ENCODE measurements around the gene WASHC4. TPM values are rescaled to one million over a fixed set of nuclear protein-coding genes. Genes with fewer than 3 reads are reported as not detected.

WASHC4 gene
- total RNA-seq, 1 experiment from 2014 or later = 46.9 TPM

- no peak overlapping the region for H3K4me3 ChIP-seq (ENCODE audit: low read length)
- H3K4me2 ChIP-seq (ENCODE audit: low read length) = no peak overlapping the region
- no peaks in the 10 kb centered on the region for H4K20me1 ChIP-seq (ENCODE audit: low read length)
- H3K9ac ChIP-seq (ENCODE audit: low read length) = no peak overlapping the region
- intact Hi-C loops (cut with micrococcal nuclease) = loop anchor here (5.0 to 10.0 kb wide), 5 partner anchors 225 to 1225 kb away; partner anchors contain the start of genes TDG and TXNRD1
- H3K36me3 ChIP-seq (ENCODE audit: low read depth, low read length) = no peaks in the 10 kb centered on the region
- CTCF ChIA-PET = interaction anchor here (0.8 kb wide), 1 partner anchor 112 kb away, joined by 5 read pairs; no protein-coding TSS in a partner anchor
- no peaks in the 10 kb centered on the region for H3K9me3 ChIP-seq (ENCODE audit: low read length)
- H3K9me2 ChIP-seq (replicated peaks; ENCODE audit: low read length) = no peaks in the 10 kb centered on the region
- H3K4me1 ChIP-seq (ENCODE audit: insufficient read depth, low read length) = peaks cover 17% of the 10 kb centered on the region
- H3K27ac ChIP-seq (ENCODE audit: low read length) = no peak overlapping the region
- H3K79me2 ChIP-seq (ENCODE audit: low read length) = peaks cover under 1% of the 10 kb centered on the region; the same call in 1 of the 2 replicates
- no peaks in the 10 kb centered on the region for H3F3A ChIP-seq (ENCODE audit: low read length, unreplicated experiment)
- DNase-seq = no peak
- BruUV-seq (replicated peaks) = no TSS peak
- no peak for ATAC-seq
- no peak for TF ChIP-seq EZH2phosphoT487 (IDR thresholded peaks at IDR 0.05; ENCODE audit: borderline replicate concordance, low read length)
- TF ChIP-seq, protein P1, sequence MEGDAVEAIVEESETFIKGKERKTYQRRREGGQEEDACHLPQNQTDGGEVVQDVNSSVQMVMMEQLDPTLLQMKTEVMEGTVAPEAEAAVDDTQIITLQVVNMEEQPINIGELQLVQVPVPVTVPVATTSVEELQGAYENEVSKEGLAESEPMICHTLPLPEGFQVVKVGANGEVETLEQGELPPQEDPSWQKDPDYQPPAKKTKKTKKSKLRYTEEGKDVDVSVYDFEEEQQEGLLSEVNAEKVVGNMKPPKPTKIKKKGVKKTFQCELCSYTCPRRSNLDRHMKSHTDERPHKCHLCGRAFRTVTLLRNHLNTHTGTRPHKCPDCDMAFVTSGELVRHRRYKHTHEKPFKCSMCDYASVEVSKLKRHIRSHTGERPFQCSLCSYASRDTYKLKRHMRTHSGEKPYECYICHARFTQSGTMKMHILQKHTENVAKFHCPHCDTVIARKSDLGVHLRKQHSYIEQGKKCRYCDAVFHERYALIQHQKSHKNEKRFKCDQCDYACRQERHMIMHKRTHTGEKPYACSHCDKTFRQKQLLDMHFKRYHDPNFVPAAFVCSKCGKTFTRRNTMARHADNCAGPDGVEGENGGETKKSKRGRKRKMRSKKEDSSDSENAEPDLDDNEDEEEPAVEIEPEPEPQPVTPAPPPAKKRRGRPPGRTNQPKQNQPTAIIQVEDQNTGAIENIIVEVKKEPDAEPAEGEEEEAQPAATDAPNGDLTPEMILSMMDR (conservative IDR thresholded peaks at IDR 0.05; ENCODE audit: low read depth, low read length) = no peak
- no peak for TF ChIP-seq EZH2 (IDR thresholded peaks at IDR 0.05; ENCODE audit: low read length, unreplicated experiment)
- no peak overlapping the region for H2AFZ ChIP-seq (ENCODE audit: low read length)
- H3K27me3 ChIP-seq (ENCODE audit: low read length) = no peaks in the 10 kb centered on the region
- POLR2A ChIA-PET (ENCODE audit: unreplicated experiment) = no interaction called here
These were observed 4.9 kb upstream of the WASHC4 start for GRCh38 chr12:105102673-105103072.

DNA sequence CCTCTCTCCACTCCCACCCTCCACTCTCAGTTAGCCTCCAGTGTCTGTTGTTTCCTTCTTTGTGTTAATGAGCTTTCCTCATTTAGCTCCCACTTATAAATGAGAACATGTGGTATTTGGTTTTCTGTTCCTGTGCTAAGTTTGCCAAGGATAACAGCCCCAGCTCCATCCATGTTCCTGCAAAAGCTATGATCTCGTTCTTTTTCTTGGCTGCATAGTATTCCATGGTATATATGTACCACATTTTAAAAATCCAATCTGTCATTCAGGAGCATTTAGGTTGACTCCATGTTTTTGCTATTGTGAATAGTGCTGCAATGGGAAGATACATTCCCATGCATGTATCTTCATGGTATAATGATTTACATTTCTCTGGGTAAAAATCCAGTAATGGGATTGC, 2.8 kb upstream of the WASHC4 start:
- Histone ChIP-seq H3K4me3 (ENCODE audit: low read length) (no peak overlapping the region), H3K27ac (ENCODE audit: low read length) (no peak overlapping the region), H3K9me2 (replicated peaks; ENCODE audit: low read length) (no peaks in the 10 kb centered on the region), H2AFZ (ENCODE audit: low read length) (no peak overlapping the region), H3K9ac (ENCODE audit: low read length) (no peak overlapping the region), H3K4me1 (ENCODE audit: insufficient read depth, low read length) (peaks cover 27% of the 10 kb centered on the region), H3K4me2 (ENCODE audit: low read length) (no peak overlapping the region), H4K20me1 (ENCODE audit: low read length) (peaks cover 5% of the 10 kb centered on the region; the same call in 1 of the 2 replicates), H3F3A (ENCODE audit: low read length, unreplicated experiment) (no peaks in the 10 kb centered on the region), H3K9me3 (ENCODE audit: low read length) (no peaks in the 10 kb centered on the region), H3K36me3 (ENCODE audit: low read depth, low read length) (no peaks in the 10 kb centered on the region), H3K79me2 (ENCODE audit: low read length) (peaks cover 21% of the 10 kb centered on the region), H3K27me3 (ENCODE audit: low read length) (no peaks in the 10 kb centered on the region)
- intact Hi-C loops (cut with micrococcal nuclease) = loop anchor here (5.0 to 10.0 kb wide), 6 partner anchors 227 to 1227 kb away; partner anchors contain the start of genes TDG and TXNRD1
- CTCF ChIA-PET = no interaction called here
- DNase-seq (no peak), ATAC-seq (no peak)
- TF ChIP-seq, protein P1 (conservative IDR thresholded peaks at IDR 0.05; ENCODE audit: low read depth, low read length) = no peak
- TF ChIP-seq EZH2 (IDR thresholded peaks at IDR 0.05; ENCODE audit: low read length, unreplicated experiment) (no peak), EZH2phosphoT487 (IDR thresholded peaks at IDR 0.05; ENCODE audit: borderline replicate concordance, low read length) (no peak)
- no TSS peak for BruUV-seq (replicated peaks)
- POLR2A ChIA-PET (ENCODE audit: unreplicated experiment) = interaction anchor here (0.7 kb wide), 1 partner anchor 1195 kb away, joined by 3 read pairs; no protein-coding TSS in a partner anchor

DNA sequence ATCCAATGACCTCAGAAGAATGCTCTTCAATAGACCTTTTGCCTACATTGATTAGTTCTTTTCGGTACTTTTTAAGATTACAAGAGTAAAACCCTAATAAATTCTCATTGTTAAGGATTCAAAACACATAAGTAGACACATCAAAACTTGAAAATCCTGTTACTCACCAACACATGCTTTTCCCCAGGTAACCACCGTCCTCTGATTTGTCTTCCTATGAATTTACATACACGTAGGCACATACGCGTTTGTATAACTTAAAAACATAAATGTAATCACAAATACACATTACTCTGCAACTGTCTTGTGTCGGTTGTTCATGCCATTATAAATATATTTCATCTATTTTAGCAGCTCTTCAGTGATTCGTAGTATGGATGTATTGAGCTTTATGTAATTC, 910 bp upstream of the WASHC4 start:
- ATAC-seq = no peak
- peak overlapping the region; percentile 89 for H3K4me2 ChIP-seq (ENCODE audit: low read length)

More for the DNA sequence above, 910 bp upstream of the WASHC4 start:
- DNase-seq = peak; percentile 54
- H3F3A ChIP-seq (ENCODE audit: low read length, unreplicated experiment) = no peaks in the 10 kb centered on the region
- H3K9ac ChIP-seq (ENCODE audit: low read length) = peak overlapping the region; percentile 87
- H3K27me3 ChIP-seq (ENCODE audit: low read length) = no peaks in the 10 kb centered on the region
- H3K9me3 ChIP-seq (ENCODE audit: low read length) = no peaks in the 10 kb centered on the region
- H3K4me1 ChIP-seq (ENCODE audit: insufficient read depth, low read length) = peaks cover 24% of the 10 kb centered on the region; the same call in 1 of the 2 replicates
- H3K4me3 ChIP-seq (ENCODE audit: low read length) = peak overlapping the region; percentile 72
- ChIA-PET CTCF (no interaction called here), POLR2A (ENCODE audit: unreplicated experiment) (no interaction called here)
- no peaks in the 10 kb centered on the region; the same call in 1 of the 2 replicates for H3K36me3 ChIP-seq (ENCODE audit: low read depth, low read length)
- no peaks in the 10 kb centered on the region for H3K9me2 ChIP-seq (replicated peaks; ENCODE audit: low read length)
- no peak overlapping the region for H3K27ac ChIP-seq (ENCODE audit: low read length)
- TF ChIP-seq EZH2 (IDR thresholded peaks at IDR 0.05; ENCODE audit: low read length, unreplicated experiment) (no peak), EZH2phosphoT487 (IDR thresholded peaks at IDR 0.05; ENCODE audit: borderline replicate concordance, low read length) (no peak)
- TF ChIP-seq, protein P1 (conservative IDR thresholded peaks at IDR 0.05; ENCODE audit: low read depth, low read length) = no peak
- peaks cover 40% of the 10 kb centered on the region for H3K79me2 ChIP-seq (ENCODE audit: low read length)
- peak overlapping the region; percentile 97 for H2AFZ ChIP-seq (ENCODE audit: low read length)
- H4K20me1 ChIP-seq (ENCODE audit: low read length) = peaks cover 5% of the 10 kb centered on the region; the same call in 1 of the 2 replicates
- BruUV-seq (replicated peaks) = no TSS peak
- intact Hi-C loops (cut with micrococcal nuclease) = loop anchor here (5.0 to 10.0 kb wide), 4 partner anchors 276 to 1142 kb away; partner anchors contain the start of genes TDG and TXNRD1
